Peyer's patch (tissue), 4 donors: ENCODE results near the gene ACAP1. TPM values are rescaled to one million over a fixed set of nuclear protein-coding genes. Genes with fewer than 3 reads are reported as not detected.
"Not testable (repeated sequence)": the region's sequence is repeated elsewhere in the genome, so short reads cannot be mapped to it uniquely, and the experiment has no call there.

Source experiments
- DNase-seq, 3 donors: peaks; one replicate each; pipeline ENCODE4 v3.0.0-alpha.2; 2017 to 2019
- H3K27ac ChIP-seq, 4 donors: fragments of 200-600 bp; sonication (generic); one replicate each; pipeline ENCODE4 v1.5.1; 2016 to 2019
- H3K27me3 ChIP-seq, 2 donors: fragments of 200-600 bp; sonication (generic); one replicate each; pipeline ENCODE4 v1.5.1; 2019
- H3K36me3 ChIP-seq, 3 donors: fragments of 200-600 bp; sonication (generic); one replicate each; pipeline ENCODE4 v1.5.1; 2016 to 2019
- H3K4me1 ChIP-seq, 4 donors: fragments of 200-600 bp; sonication (generic); one replicate each; pipeline ENCODE4 v1.5.1; 2016 to 2019
- H3K4me3 ChIP-seq, 4 donors: fragments of 200-600 bp; sonication (generic); 1 replicate in 3 of 4; 2 replicates in 1 of 4; pipeline ENCODE4 v1.5.1; 2016 to 2019; ENCODE audit warnings: mild to moderate bottlenecking in 1 of 4
- H3K9me3 ChIP-seq, 4 donors: fragments of 200-600 bp; sonication (generic); one replicate each; pipeline ENCODE4 v1.5.1; 2016 to 2019; ENCODE audit warnings: mild to moderate bottlenecking in 1 of 4
- POLR2A ChIP-seq, 2 donors: fragments of 450-650 bp; IDR thresholded peaks; one replicate each; pipeline ENCODE4 v1.5.1; 2017; ENCODE audit warnings: antibody characterized with exemption in 2 of 2, mild to moderate bottlenecking in 2 of 2, moderate library complexity in 2 of 2
- total RNA-seq, 4 donors: library from RNA; depleted of rRNA; stranded (reverse); fragments of >200 nt; gene quantifications; one replicate each; pipeline ENCODE4 v1.1.0, GENCODE V29; 2016
- TF ChIP-seq, protein P1 (sequence below), 6 experiments: fragments of 450-650 bp in 4 of 6; fragments of 200-600 bp in 2 of 6; sonication (generic) in 1 of 6; IDR thresholded peaks; one replicate each; pipeline ENCODE4 v1.5.1; 2017 to 2019; ENCODE audit warnings: antibody characterized with exemption in 6 of 6, mild to moderate bottlenecking in 3 of 6, moderate library complexity in 1 of 6

The ACAP1 gene
- total RNA-seq, 4 donors from 2014 or later: 15.6 to 696 (median 24.0) TPM

DNA sequence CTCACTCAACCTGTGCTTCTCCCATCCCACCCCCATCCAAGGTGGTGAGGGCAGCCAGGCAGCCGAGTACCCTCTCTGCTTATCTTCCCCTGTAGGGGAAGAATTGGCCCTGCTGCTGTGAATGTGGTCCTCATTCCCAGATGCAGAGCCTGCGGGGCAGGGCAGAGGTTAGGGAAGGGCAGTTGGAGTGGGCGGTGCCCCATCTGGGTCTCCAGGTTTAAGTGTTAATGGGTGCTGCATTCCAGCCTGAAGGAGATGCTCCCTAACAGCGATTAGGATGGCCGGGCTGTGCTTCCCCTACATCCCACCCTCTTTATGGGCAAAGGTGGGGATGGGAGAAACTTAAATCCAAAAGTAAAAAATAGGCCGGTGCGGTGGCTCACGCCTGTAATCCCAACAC is 30.8 kb downstream of the ACAP1 start:
- H3K4me3 ChIP-seq: no peak overlapping the region

DNA sequence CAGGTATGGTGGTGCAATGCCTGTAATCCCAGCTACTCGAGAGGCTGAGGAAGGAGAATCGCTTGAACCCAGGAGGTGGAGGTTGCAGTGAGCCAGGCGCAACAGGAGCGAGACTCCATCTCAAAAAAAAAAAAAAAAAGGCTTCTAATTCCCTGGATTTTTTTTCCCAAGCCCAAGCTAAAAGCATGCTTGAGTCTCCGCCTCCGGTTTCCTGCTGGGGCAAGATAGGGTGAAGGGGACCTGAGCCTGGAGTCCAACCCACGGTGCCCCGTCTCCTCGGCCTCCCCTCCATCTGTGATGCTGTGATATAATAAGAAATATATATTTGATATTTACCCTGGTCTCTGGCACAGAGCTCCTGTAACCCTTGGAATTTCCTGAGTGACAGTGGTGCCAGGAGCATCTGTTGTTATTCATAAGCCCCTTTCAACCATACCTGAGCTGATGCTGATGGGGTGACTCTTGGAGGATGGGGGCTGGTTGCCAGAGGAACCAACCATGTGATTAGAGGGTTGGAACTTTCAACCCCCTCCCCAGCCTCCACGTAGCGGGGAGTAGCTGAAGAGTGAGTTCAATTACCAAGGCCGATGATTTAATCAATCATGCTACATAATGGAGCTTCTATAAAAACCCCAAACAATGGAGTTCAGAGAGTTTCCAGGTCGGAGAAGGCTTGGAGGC is 31.7 kb downstream of the ACAP1 start:
- no peak for TF ChIP-seq POLR2A (IDR thresholded peaks at IDR 0.05)
- TF ChIP-seq, protein P1, sequence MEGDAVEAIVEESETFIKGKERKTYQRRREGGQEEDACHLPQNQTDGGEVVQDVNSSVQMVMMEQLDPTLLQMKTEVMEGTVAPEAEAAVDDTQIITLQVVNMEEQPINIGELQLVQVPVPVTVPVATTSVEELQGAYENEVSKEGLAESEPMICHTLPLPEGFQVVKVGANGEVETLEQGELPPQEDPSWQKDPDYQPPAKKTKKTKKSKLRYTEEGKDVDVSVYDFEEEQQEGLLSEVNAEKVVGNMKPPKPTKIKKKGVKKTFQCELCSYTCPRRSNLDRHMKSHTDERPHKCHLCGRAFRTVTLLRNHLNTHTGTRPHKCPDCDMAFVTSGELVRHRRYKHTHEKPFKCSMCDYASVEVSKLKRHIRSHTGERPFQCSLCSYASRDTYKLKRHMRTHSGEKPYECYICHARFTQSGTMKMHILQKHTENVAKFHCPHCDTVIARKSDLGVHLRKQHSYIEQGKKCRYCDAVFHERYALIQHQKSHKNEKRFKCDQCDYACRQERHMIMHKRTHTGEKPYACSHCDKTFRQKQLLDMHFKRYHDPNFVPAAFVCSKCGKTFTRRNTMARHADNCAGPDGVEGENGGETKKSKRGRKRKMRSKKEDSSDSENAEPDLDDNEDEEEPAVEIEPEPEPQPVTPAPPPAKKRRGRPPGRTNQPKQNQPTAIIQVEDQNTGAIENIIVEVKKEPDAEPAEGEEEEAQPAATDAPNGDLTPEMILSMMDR (IDR thresholded peaks at IDR 0.05): no peak
- Histone ChIP-seq H3K4me1 (no peaks in the 10 kb centered on the region), H3K27me3 (no peaks in the 10 kb centered on the region), H3K27ac (no peak overlapping the region), H3K36me3 (no peaks in the 10 kb centered on the region), H3K9me3 (no peaks in the 10 kb centered on the region), H3K4me3 (no peak overlapping the region)
- DNase-seq: no peak

More for the DNA sequence above, 30.8 kb downstream of the ACAP1 start:
- Histone ChIP-seq H3K27me3 (no peaks in the 10 kb centered on the region), H3K4me1 (no peaks in the 10 kb centered on the region), H3K27ac (no peak overlapping the region), H3K36me3 (no peaks in the 10 kb centered on the region), H3K9me3 (no peaks in the 10 kb centered on the region)
- no peak for DNase-seq
- TF ChIP-seq, protein P1 (IDR thresholded peaks at IDR 0.05): no peak
- TF ChIP-seq POLR2A (IDR thresholded peaks at IDR 0.05): no peak

DNA sequence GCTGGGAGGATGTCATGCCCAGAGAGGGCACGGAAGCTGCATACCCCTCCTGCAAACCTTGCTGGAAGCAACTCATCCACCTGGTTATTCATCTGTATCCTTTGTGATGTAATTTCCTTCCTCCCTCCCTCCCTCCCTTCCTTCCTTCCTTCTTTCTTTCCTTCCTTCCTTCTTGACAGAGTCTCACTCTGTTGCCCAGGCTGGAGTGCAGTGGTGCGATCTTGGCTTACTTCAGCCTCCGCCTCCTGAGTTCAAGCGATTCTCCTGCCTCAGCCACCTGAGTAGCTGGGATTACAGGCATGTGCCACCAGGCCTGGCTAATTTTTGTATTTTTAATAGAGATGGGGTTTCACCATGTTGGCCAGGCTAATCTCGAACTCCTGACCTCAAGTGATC is 32.3 kb downstream of the ACAP1 start:
- not testable (repeated sequence) for H3K4me3 ChIP-seq, H3K27ac ChIP-seq, H3K27me3 ChIP-seq, DNase-seq, H3K4me1 ChIP-seq, H3K9me3 ChIP-seq, H3K36me3 ChIP-seq

GRCh38 chr17:7369825-7370224 is 33.5 kb downstream of the ACAP1 start:
- no peak for DNase-seq
- Histone ChIP-seq H3K27ac (no peak overlapping the region), H3K4me3 (no peak overlapping the region), H3K27me3 (no peaks in the 10 kb centered on the region), H3K36me3 (no peaks in the 10 kb centered on the region), H3K9me3 (no peaks in the 10 kb centered on the region), H3K4me1 (no peaks in the 10 kb centered on the region)
- no peak for TF ChIP-seq POLR2A (IDR thresholded peaks at IDR 0.05)
- TF ChIP-seq, protein P1 (IDR thresholded peaks at IDR 0.05): no peak

GRCh38 chr17:7370853-7371252 is 34.5 kb downstream of the ACAP1 start:
- no peak for DNase-seq
- TF ChIP-seq, protein P1 (IDR thresholded peaks at IDR 0.05): no peak
- no peak for TF ChIP-seq POLR2A (IDR thresholded peaks at IDR 0.05)
- no peak overlapping the region for H3K4me3 ChIP-seq

DNA sequence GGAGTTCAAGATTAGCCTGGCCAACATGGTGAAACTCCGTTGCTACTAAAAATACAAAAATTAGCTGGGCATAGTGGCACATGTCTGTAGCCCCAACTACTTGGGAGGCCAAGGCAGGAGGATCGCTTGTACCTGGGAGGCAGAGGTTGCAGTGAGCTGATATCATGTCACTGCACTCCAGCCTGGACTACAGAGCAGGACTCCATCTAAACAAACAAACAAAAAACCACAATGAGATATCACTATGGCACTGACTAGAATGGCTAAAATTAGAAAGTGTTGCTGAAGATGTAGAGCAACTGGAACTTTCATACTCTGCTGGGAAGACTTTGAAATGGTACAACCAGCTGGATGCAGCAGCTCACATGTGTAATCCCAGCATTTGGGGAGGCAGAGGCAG is 38.0 kb downstream of the ACAP1 start:
- no peak for DNase-seq
- TF ChIP-seq, protein P1 (IDR thresholded peaks at IDR 0.05): no peak
- TF ChIP-seq POLR2A (IDR thresholded peaks at IDR 0.05): no peak
- no peaks in the 10 kb centered on the region for H3K27me3 ChIP-seq
- no peaks in the 10 kb centered on the region for H3K4me1 ChIP-seq
- no peaks in the 10 kb centered on the region for H3K9me3 ChIP-seq
- no peak overlapping the region for H3K4me3 ChIP-seq
- no peaks in the 10 kb centered on the region for H3K36me3 ChIP-seq
- no peak overlapping the region for H3K27ac ChIP-seq

More at GRCh38 chr17:7370853-7371252, 34.5 kb downstream of the ACAP1 start:
- no peaks in the 10 kb centered on the region for H3K4me1 ChIP-seq
- H3K27me3 ChIP-seq: no peaks in the 10 kb centered on the region
- no peaks in the 10 kb centered on the region for H3K36me3 ChIP-seq
- H3K9me3 ChIP-seq: no peaks in the 10 kb centered on the region
- H3K27ac ChIP-seq: no peak overlapping the region
